Endothelial cell of umbilical vein (primary cell): ENCODE measurements around the gene HOXD8. TPM values are rescaled to one million over a fixed set of nuclear protein-coding genes. Genes with fewer than 3 reads are reported as not detected.

Source experiments
- BruUV-seq: library from RNA; stranded (reverse); fragments of 400-500 nt; replicated peaks from 2 replicates; lab custom pipeline; 2021; lab: Mats Ljungman, UMichigan
- CTCF ChIA-PET: fragments of 300-600, 350-600 bp; sonication (Branson Sonifier 250); formaldehyde crosslinking; loops from one replicate; lab custom pipeline; 2021; ENCODE audit warnings: antibody characterized with exemption, inconsistent platforms; lab: Charles Lee
- POLR2A ChIA-PET: fragments of 300-600, 350-600 bp; sonication (Branson Sonifier 250); formaldehyde crosslinking; loops from one replicate; lab custom pipeline; 2021; ENCODE audit warnings: antibody characterized with exemption, inconsistent platforms; lab: Charles Lee
- DNase-seq: peaks from one replicate; pipeline ENCODE4 v3.0.0-alpha.2; 2011; ENCODE audit warnings: low read depth, low spot score
- FAIRE-seq: peaks from 2 replicates; lab custom pipeline; 2011; peaks lifted over from hg19 to GRCh38; lab: Jason Lieb, UNC
- H2AFZ ChIP-seq: 2 replicates; pipeline ENCODE4 v1.6.0; 2012; ENCODE audit warnings: low read depth, low read length, control low read depth, inconsistent platforms
- H3K27ac ChIP-seq: 2 replicates; pipeline ENCODE4 v1.5.1; 2011; ENCODE audit warnings: low read depth, mild to moderate bottlenecking, control low read depth, low read length, moderate library complexity; ENCODE audit not compliant: insufficient read depth
- H3K27me3 ChIP-seq, 2 experiments: 2 replicates each; pipeline versions ENCODE4 v1.6.0 to v1.6.1; 2011; ENCODE audit warnings: low read length in 2 of 2, mixed read lengths in 1 of 2; ENCODE audit not compliant: control insufficient read depth in 2 of 2, insufficient read depth in 2 of 2
- H3K36me3 ChIP-seq, 2 experiments: 2 replicates in 1 of 2; 3 replicates in 1 of 2; pipeline ENCODE4 v1.5.1; 2011; ENCODE audit warnings: low read length in 2 of 2, mild to moderate bottlenecking in 1 of 2, moderate library complexity in 1 of 2; ENCODE audit not compliant: control insufficient read depth in 2 of 2, insufficient read depth in 2 of 2; ENCODE audit errors: extremely low read depth in 1 of 2
- H3K4me1 ChIP-seq: 3 replicates; pipeline ENCODE4 v1.5.1; 2011; ENCODE audit warnings: mild to moderate bottlenecking, low read length; ENCODE audit not compliant: control insufficient read depth, insufficient read depth; ENCODE audit errors: extremely low read depth
- H3K4me2 ChIP-seq: 2 replicates; pipeline ENCODE4 v1.6.1; 2011; ENCODE audit warnings: low read length, control low read depth, mixed read lengths; ENCODE audit not compliant: insufficient read depth
- H3K4me3 ChIP-seq, 3 experiments: fragments of 200-600 bp in 1 of 3; sonication (generic), shearing (Covaris generic) in 1 of 3; replicated peaks in 1 of 3; 2 replicates each; pipeline ENCODE4 v1.5.1; 2011 to 2016; ENCODE audit warnings: control low read depth in 3 of 3, low read length in 3 of 3, mild to moderate bottlenecking in 2 of 3, inconsistent platforms in 1 of 3, low read depth in 1 of 3, moderate library complexity in 1 of 3; ENCODE audit not compliant: insufficient read depth in 1 of 3
- H3K79me2 ChIP-seq: 2 replicates; pipeline ENCODE4 v1.6.0; 2012; ENCODE audit warnings: low read length, inconsistent platforms; ENCODE audit not compliant: control insufficient read depth, insufficient read depth
- H3K9ac ChIP-seq: replicated peaks from 2 replicates; pipeline ENCODE3; 2011; ENCODE audit warnings: low read length, control low read depth; ENCODE audit not compliant: insufficient read depth; ENCODE audit errors: extremely low read depth
- H3K9me1 ChIP-seq: replicated peaks from 3 replicates; pipeline ENCODE4 v1.6.0; 2011; ENCODE audit warnings: mild to moderate bottlenecking, low read length; ENCODE audit not compliant: control insufficient read depth, insufficient read depth; ENCODE audit errors: extremely low read depth
- H3K9me3 ChIP-seq: replicated peaks from 2 replicates; pipeline ENCODE4 v1.5.1; 2012; ENCODE audit warnings: low read length, inconsistent platforms; ENCODE audit not compliant: control insufficient read depth, insufficient read depth
- H4K20me1 ChIP-seq: replicated peaks from 2 replicates; pipeline ENCODE3; 2011; ENCODE audit warnings: mild to moderate bottlenecking, low read length; ENCODE audit not compliant: control insufficient read depth, insufficient read depth; ENCODE audit errors: extremely low read depth
- EZH2 ChIP-seq: IDR thresholded peaks from 2 replicates; pipeline ENCODE4 v1.6.1; 2012; ENCODE audit warnings: borderline replicate concordance, low read depth, mild to moderate bottlenecking, moderate library complexity, low read length, inconsistent platforms; ENCODE audit not compliant: severe bottlenecking
- FOS ChIP-seq: IDR thresholded peaks from 2 replicates; pipeline ENCODE4 v1.6.1; 2011; ENCODE audit warnings: mild to moderate bottlenecking, low read length, moderate library complexity, borderline replicate concordance; ENCODE audit not compliant: insufficient read depth
- GATA2 ChIP-seq: IDR thresholded peaks from 2 replicates; pipeline ENCODE4 v1.7.0; 2011; ENCODE audit warnings: low read depth, mild to moderate bottlenecking, moderate library complexity, mixed read lengths, low read length; ENCODE audit not compliant: insufficient read length, insufficient read depth
- JUN ChIP-seq: IDR thresholded peaks from 2 replicates; pipeline ENCODE4 v1.6.1; 2011; ENCODE audit warnings: borderline replicate concordance, low read depth; ENCODE audit not compliant: insufficient read length, insufficient read depth
- MYC ChIP-seq: IDR thresholded peaks from one replicate; pipeline ENCODE4 v1.6.1; 2011; ENCODE audit warnings: mild to moderate bottlenecking, low read depth, low read length
- POLR2A ChIP-seq: IDR thresholded peaks from 2 replicates; pipeline ENCODE4 v1.6.1; 2012; ENCODE audit warnings: low read depth, mild to moderate bottlenecking, control low read depth, low read length
- POLR2AphosphoS5 ChIP-seq: IDR thresholded peaks from 2 replicates; pipeline ENCODE4 v1.6.1; 2012; ENCODE audit warnings: low read depth, mild to moderate bottlenecking, control low read depth, low read length, moderate library complexity; ENCODE audit not compliant: insufficient read depth
- dilution Hi-C: fragments of 300-500 bp; cut with MboI; formaldehyde crosslinking; loops from one replicate; pipeline ENCODE4 v1.15.0; 2019; ENCODE audit warnings: low sequenced_read_pairs; ENCODE audit not compliant: extremely low pct_ligation_motif_present
- intact Hi-C: fragments of 100-400 bp; cut with micrococcal nuclease; formaldehyde crosslinking; loops from one replicate; pipeline ENCODE4 v1.10.0; 2022
- polyA plus RNA-seq, 4 experiments: library from polyadenylated mRNA; depleted of rRNA in 3 of 4; stranded (reverse) in 3 of 4; unstranded in 1 of 4; fragments of >200 nt; gene quantifications; 2 replicates each; pipeline versions ENCODE4 v1.2.1 to v1.2.3, GENCODE V29; 2011 to 2012; ENCODE audit warnings: missing spikeins in 1 of 4
- total RNA-seq: library from RNA; stranded (reverse); gene quantifications from 2 replicates; pipeline ENCODE4 v1.2.3, GENCODE V29; 2021
- TF ChIP-seq, protein P1 (sequence below): IDR thresholded peaks from 2 replicates; pipeline ENCODE4 v1.6.1; 2011; ENCODE audit not compliant: insufficient read depth, insufficient read length

HOXD8 gene
- total and polyA plus RNA-seq, 2 donors (not counting 3 experiments of a cell fraction or from before 2014, with no cell fraction given): 6.4 to 15.6 TPM

DNA sequence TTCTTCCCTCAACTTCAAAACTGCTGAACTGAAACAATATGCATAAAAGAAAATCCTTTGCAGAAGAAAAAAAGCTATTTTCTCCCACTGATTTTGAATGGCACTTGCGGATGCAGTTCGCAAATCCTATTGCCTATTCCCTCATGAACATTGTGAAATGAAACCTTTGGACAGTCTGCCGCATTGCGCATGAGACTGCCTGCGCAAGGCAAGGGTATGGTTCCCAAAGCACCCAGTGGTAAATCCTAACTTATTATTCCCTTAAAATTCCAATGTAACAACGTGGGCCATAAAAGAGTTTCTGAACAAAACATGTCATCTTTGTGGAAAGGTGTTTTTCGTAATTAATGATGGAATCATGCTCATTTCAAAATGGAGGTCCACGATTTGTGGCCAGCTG lies 8.4 kb downstream of the HOXD8 start:
- intact Hi-C loops: loop anchor here (1.0 kb wide), 2 partner anchors 9 to 281 kb away; partner anchors contain the start of gene HOXD8
- FAIRE-seq: peak; percentile 43

GRCh38 chr2:176138526-176138922 lies 9.0 kb downstream of the HOXD8 start:
- dilution Hi-C loops: loop anchor here (25.0 kb wide), 1 partner anchor 499 kb away; no protein-coding TSS in a partner anchor
- POLR2A ChIA-PET: interaction anchor here (1.1 to 1.2 kb wide), 2 partner anchors 50 to 499 kb away, joined by 3 to 5 read pairs; no protein-coding TSS in a partner anchor

More for the DNA sequence above, 8.4 kb downstream of the HOXD8 start:
- POLR2A ChIA-PET: interaction anchor here (1.2 kb wide), 1 partner anchor 416 kb away, joined by 3 read pairs; no protein-coding TSS in a partner anchor
- Histone ChIP-seq H3K27ac (peak overlapping the region; percentile 73), H2AFZ (no peak overlapping the region), H3K9ac (peak overlapping the region; percentile 66), H3K4me2 (peak overlapping the region; percentile 99), H3K36me3 (no peaks in the 10 kb centered on the region), H4K20me1 (no peaks in the 10 kb centered on the region), H3K4me1 (peaks cover 52% of the 10 kb centered on the region), H3K9me1 (no peaks in the 10 kb centered on the region), H3K9me3 (no peaks in the 10 kb centered on the region), H3K4me3 (peak overlapping the region; percentile 73 to 91 (median 86)), H3K27me3 (no peaks in the 10 kb centered on the region), H3K79me2 (peaks cover 61% of the 10 kb centered on the region)
- TF ChIP-seq JUN (no peak), EZH2 (no peak), GATA2 (no peak), MYC (no peak)
- CTCF ChIA-PET: interaction anchor here (3.1 to 9.3 kb wide), 6 partner anchors 9 to 516 kb away, joined by 8 to 338 read pairs (median 121); partner anchors contain the start of gene HOXD8
- peak; percentile 64 for DNase-seq
- TSS peak; percentile 24 for BruUV-seq
- dilution Hi-C loops: loop anchor here (25.0 kb wide), 1 partner anchor 499 kb away; no protein-coding TSS in a partner anchor

More at GRCh38 chr2:176138526-176138922, 9.0 kb downstream of the HOXD8 start:
- H3K4me3 ChIP-seq: peak overlapping the region; percentile 73 to 91 (median 86)
- H3K4me1 ChIP-seq: peaks cover 45% of the 10 kb centered on the region
- peak overlapping the region; percentile 73 for H3K27ac ChIP-seq
- FAIRE-seq (peak; percentile 81), DNase-seq (peak; percentile 75)
- peak overlapping the region; percentile 66 for H3K9ac ChIP-seq
- H3K36me3 ChIP-seq: no peaks in the 10 kb centered on the region
- intact Hi-C loops: loop anchor here (1.0 kb wide), 2 partner anchors 9 to 281 kb away; partner anchors contain the start of gene HOXD8
- H3K27me3 ChIP-seq: no peaks in the 10 kb centered on the region
- CTCF ChIA-PET: interaction anchor here (0.9 to 9.3 kb wide), 10 partner anchors 9 to 516 kb away, joined by 3 to 338 read pairs (median 60); partner anchors contain the start of genes HOXD4 and HOXD8
- H2AFZ ChIP-seq: peak overlapping the region; percentile 38
- H3K79me2 ChIP-seq: peaks cover 65% of the 10 kb centered on the region
- no TSS peak for BruUV-seq
- no peaks in the 10 kb centered on the region for H4K20me1 ChIP-seq
- no peaks in the 10 kb centered on the region for H3K9me1 ChIP-seq
- TF ChIP-seq FOS: no peak
- TF ChIP-seq POLR2AphosphoS5: no peak
- no peak for TF ChIP-seq POLR2A
- TF ChIP-seq, protein P1, sequence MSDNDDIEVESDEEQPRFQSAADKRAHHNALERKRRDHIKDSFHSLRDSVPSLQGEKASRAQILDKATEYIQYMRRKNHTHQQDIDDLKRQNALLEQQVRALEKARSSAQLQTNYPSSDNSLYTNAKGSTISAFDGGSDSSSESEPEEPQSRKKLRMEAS: no peak
- no peak for TF ChIP-seq GATA2
- no peak for TF ChIP-seq MYC
- no peak for TF ChIP-seq EZH2
- no peak for TF ChIP-seq JUN
- H3K4me2 ChIP-seq: peak overlapping the region; percentile 99
- H3K9me3 ChIP-seq: no peaks in the 10 kb centered on the region
